Measurements from ENCODE around the gene GPRC5C.

DNA sequence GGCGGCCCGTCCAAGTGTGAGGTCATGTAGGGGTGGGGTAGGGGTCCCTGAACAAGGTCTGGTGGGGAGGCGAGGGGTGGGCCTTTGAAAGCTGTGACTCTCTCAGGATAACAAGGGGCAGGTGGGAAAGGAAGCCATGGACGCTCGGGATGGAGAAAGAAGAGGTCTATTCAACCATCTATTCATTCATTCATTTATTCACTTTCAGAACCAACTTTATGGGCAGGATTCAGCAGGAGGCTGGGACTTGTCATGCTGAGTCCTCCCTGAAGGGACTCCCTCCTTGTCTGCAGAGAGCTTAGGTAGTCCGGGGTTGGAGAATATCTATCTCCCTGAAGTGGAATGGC lies 25.9 kb downstream of the GPRC5C start:
- TF ChIP-seq POLR2A (IDR thresholded peaks at IDR 0.05; ENCODE audit: low read depth, low read length), result no peak
- TF ChIP-seq TAF1 (IDR thresholded peaks at IDR 0.05; ENCODE audit: low read depth, low read length), result no peak
- no peak for TF ChIP-seq POLR2AphosphoS5 (IDR thresholded peaks at IDR 0.05; ENCODE audit: low read depth, low read length)
- TF ChIP-seq POU2F2 (IDR thresholded peaks at IDR 0.05; ENCODE audit: low read depth, low read length), result no peak
